ENCODE measurements around the gene NEDD4L.

- TF ChIP-seq CTCF (conservative IDR thresholded peaks at IDR 0.05) (no peak), EZH2 (IDR thresholded peaks at IDR 0.05; ENCODE audit: low read depth) (no peak)
Measured at GRCh38 chr18:58350526-58350925, 306.5 kb downstream of the NEDD4L start.

Measured in PC-9 (cell line).